Measurements from ENCODE around the gene SLC22A8. TPM values are rescaled to one million over a fixed set of nuclear protein-coding genes. Genes with fewer than 3 reads are reported as not detected.

The SLC22A8 gene
- total RNA-seq, 4 donors from 2014 or later: not detected

GRCh38 chr11:63010934-63011439, 4.7 kb downstream of the SLC22A8 start:
- ATAC-seq: no peak
- Histone ChIP-seq H3K27me3 (no peaks in the 10 kb centered on the region), H3K4me3 (no peak overlapping the region), H3K4me1 (no peaks in the 10 kb centered on the region), H3K36me3 (no peaks in the 10 kb centered on the region), H3K27ac (no peak overlapping the region), H3K9me3 (no peaks in the 10 kb centered on the region)
- intact Hi-C loops (cut with DNase I; ENCODE audit: low total_unique reads) (no loop called here), in situ Hi-C loops (cut with MboI; ENCODE audit: low sequenced_read_pairs in 4 of 4) (no loop called here)
- no peak for DNase-seq
- no peak for TF ChIP-seq CTCF (IDR thresholded peaks at IDR 0.05 in 4 of 5, conservative IDR thresholded peaks at IDR 0.05 in 1 of 5)
- TF ChIP-seq POLR2A (IDR thresholded peaks at IDR 0.05): no peak

- Histone ChIP-seq H3K9me3 (no peaks in the 10 kb centered on the region), H3K36me3 (no peaks in the 10 kb centered on the region), H3K4me3 (no peak overlapping the region), H3K4me1 (no peaks in the 10 kb centered on the region), H3K27me3 (no peaks in the 10 kb centered on the region), H3K27ac (no peak overlapping the region)
- TF ChIP-seq POLR2A (IDR thresholded peaks at IDR 0.05) (no peak), CTCF (IDR thresholded peaks at IDR 0.05 in 4 of 5, conservative IDR thresholded peaks at IDR 0.05 in 1 of 5) (no peak)
- ATAC-seq (no peak), DNase-seq (no peak)
- in situ Hi-C loops (cut with MboI; ENCODE audit: low sequenced_read_pairs in 4 of 4): no loop called here
- intact Hi-C loops (cut with DNase I; ENCODE audit: low total_unique reads): no loop called here
Observed at GRCh38 chr11:63007920-63008319, 7.7 kb downstream of the SLC22A8 start.

GRCh38 chr11:63001456-63001855, 14.2 kb downstream of the SLC22A8 start:
- TF ChIP-seq CTCF (IDR thresholded peaks at IDR 0.05 in 4 of 5, conservative IDR thresholded peaks at IDR 0.05 in 1 of 5) (no peak), POLR2A (IDR thresholded peaks at IDR 0.05) (no peak)
- H3K27ac ChIP-seq: no peak overlapping the region
- DNase-seq (no peak), ATAC-seq (no peak)
- H3K4me3 ChIP-seq: no peak overlapping the region
- intact Hi-C loops (cut with DNase I; ENCODE audit: low total_unique reads): no loop called here
- H3K9me3 ChIP-seq: no peaks in the 10 kb centered on the region
- H3K27me3 ChIP-seq: no peaks in the 10 kb centered on the region
- in situ Hi-C loops (cut with MboI; ENCODE audit: low sequenced_read_pairs in 4 of 4): no loop called here
- no peaks in the 10 kb centered on the region for H3K36me3 ChIP-seq
- H3K4me1 ChIP-seq: no peaks in the 10 kb centered on the region

- Histone ChIP-seq H3K27ac (no peak overlapping the region), H3K4me3 (no peak overlapping the region), H3K27me3 (no peaks in the 10 kb centered on the region), H3K4me1 (no peaks in the 10 kb centered on the region), H3K36me3 (no peaks in the 10 kb centered on the region), H3K9me3 (no peaks in the 10 kb centered on the region)
- ATAC-seq: no peak
- no peak for DNase-seq
- no peak for TF ChIP-seq CTCF (IDR thresholded peaks at IDR 0.05 in 4 of 5, conservative IDR thresholded peaks at IDR 0.05 in 1 of 5)
- TF ChIP-seq POLR2A (IDR thresholded peaks at IDR 0.05): no peak
- in situ Hi-C loops (cut with MboI; ENCODE audit: low sequenced_read_pairs in 4 of 4): no loop called here
- intact Hi-C loops (cut with DNase I; ENCODE audit: low total_unique reads): no loop called here
Observed at GRCh38 chr11:62999649-63000048, 16.0 kb downstream of the SLC22A8 start.

- Histone ChIP-seq H3K36me3 (no peaks in the 10 kb centered on the region), H3K9me3 (no peaks in the 10 kb centered on the region), H3K4me3 (no peak overlapping the region), H3K4me1 (no peaks in the 10 kb centered on the region), H3K27ac (no peak overlapping the region), H3K27me3 (no peaks in the 10 kb centered on the region)
- in situ Hi-C loops (cut with MboI; ENCODE audit: low sequenced_read_pairs in 4 of 4) (no loop called here), intact Hi-C loops (cut with DNase I; ENCODE audit: low total_unique reads) (no loop called here)
- TF ChIP-seq POLR2A (IDR thresholded peaks at IDR 0.05): no peak
- TF ChIP-seq CTCF (IDR thresholded peaks at IDR 0.05 in 4 of 5, conservative IDR thresholded peaks at IDR 0.05 in 1 of 5): no peak
- no peak for ATAC-seq
- no peak for DNase-seq
Observed at GRCh38 chr11:62999156-62999555, 16.5 kb downstream of the SLC22A8 start.
